Activated naive CD8-positive, alpha-beta T cell treated with anti-CD3 and anti-CD28 coated beads, Interleukin-2, amount 50 U/mL, for 16 hours (primary cell): Measurements from ENCODE around the gene SNPH.

Source experiments
- DNase-seq: peaks from one replicate; pipeline ENCODE4 v3.0.0-alpha.2; 2020; ENCODE audit warnings: low read depth, low spot score

SNPH gene

GRCh38 chr20:1307171-1307570, 41.1 kb downstream of the SNPH start:
- no peak for DNase-seq

GRCh38 chr20:1307571-1307971, 41.5 kb downstream of the SNPH start:
- no peak for DNase-seq

GRCh38 chr20:1308067-1308701, 42.1 kb downstream of the SNPH start:
- DNase-seq: no peak

GRCh38 chr20:1308702-1309095, 42.6 kb downstream of the SNPH start:
- no peak for DNase-seq

GRCh38 chr20:1309439-1309847, 43.3 kb downstream of the SNPH start:
- no peak for DNase-seq

GRCh38 chr20:1310071-1310470, 44.0 kb downstream of the SNPH start:
- DNase-seq: no peak

GRCh38 chr20:1310506-1311190, 44.6 kb downstream of the SNPH start:
- DNase-seq: no peak

GRCh38 chr20:1312308-1312707, 46.2 kb downstream of the SNPH start:
- DNase-seq: no peak

- DNase-seq: no peak
These were observed 46.8 kb downstream of the SNPH start for GRCh38 chr20:1312904-1313235.

GRCh38 chr20:1313236-1313964, 47.3 kb downstream of the SNPH start:
- DNase-seq: peak; percentile 21

- no peak for DNase-seq
These were observed 49.7 kb downstream of the SNPH start for GRCh38 chr20:1315804-1316203.

GRCh38 chr20:1317545-1318255, 51.6 kb downstream of the SNPH start:
- DNase-seq: no peak

- DNase-seq: no peak
These were observed 53.0 kb downstream of the SNPH start for GRCh38 chr20:1319051-1319450.

- DNase-seq: no peak
These were observed 53.4 kb downstream of the SNPH start for GRCh38 chr20:1319462-1319861.

- DNase-seq: no peak
These were observed 53.9 kb downstream of the SNPH start for GRCh38 chr20:1320016-1320415.

GRCh38 chr20:1320902-1321653, 55.0 kb downstream of the SNPH start:
- no peak for DNase-seq

- DNase-seq: no peak
These were observed 55.5 kb downstream of the SNPH start for GRCh38 chr20:1321654-1321939.

GRCh38 chr20:1322511-1323245, 56.6 kb downstream of the SNPH start:
- DNase-seq: no peak

- no peak for DNase-seq
These were observed 57.2 kb downstream of the SNPH start for GRCh38 chr20:1323256-1323655.

GRCh38 chr20:1323830-1324597, 57.9 kb downstream of the SNPH start:
- DNase-seq: no peak
